Measurements from ENCODE around the gene MC1R. TPM values are rescaled to one million over a fixed set of nuclear protein-coding genes. Genes with fewer than 3 reads are reported as not detected.
"Not testable (repeated sequence)": the region's sequence is repeated elsewhere in the genome, so short reads cannot be mapped to it uniquely, and the experiment has no call there.

MC1R gene
- total RNA-seq, 1 donor from 2014 or later = 9.2 TPM

DNA sequence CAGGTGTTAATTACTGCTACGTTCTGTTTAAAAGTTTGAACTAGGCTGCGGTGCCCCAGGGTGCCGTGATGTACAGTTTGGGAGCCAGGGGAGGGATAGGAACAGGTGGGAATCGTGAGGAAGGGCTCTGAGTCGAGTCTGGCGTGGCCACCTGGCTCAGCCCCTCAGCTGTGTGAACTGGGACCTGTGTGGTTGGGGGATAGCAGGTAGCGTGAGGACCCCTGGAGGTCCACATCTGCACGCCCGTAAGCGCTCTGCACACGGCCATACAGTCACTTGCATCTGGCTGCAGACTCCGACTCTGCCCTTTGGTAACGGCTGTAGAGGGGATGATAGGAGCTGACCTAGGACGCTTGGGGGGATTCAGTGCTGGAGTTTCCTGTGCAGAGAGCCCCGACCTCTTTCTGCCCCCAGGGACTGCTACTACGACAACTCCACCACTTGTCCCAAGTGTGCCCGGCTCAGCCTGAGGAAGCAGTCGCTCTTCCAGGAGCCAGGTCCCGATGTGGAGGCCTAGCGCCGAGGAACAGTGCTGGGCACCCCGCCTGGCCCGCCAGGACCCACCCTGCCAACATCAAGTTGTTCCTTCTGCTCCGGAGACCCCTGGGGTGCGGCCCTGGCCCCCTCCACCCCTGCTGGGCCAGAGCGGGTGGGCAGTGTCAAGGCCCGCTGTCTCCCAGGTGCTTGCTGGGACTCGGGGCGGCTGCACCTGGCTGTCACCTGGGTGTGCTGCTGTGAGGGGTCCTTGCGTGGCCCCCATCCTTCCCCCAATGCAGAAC lies 47.0 kb downstream of the MC1R start:
- Mint-ChIP-seq H3K4me1 (ENCODE audit: low read depth, unreplicated experiment) (peaks cover 2% of the 10 kb centered on the region), H3K27me3 (ENCODE audit: low read depth, unreplicated experiment) (no peaks in the 10 kb centered on the region), H3K27ac (ENCODE audit: unreplicated experiment) (no peak overlapping the region), H3K4me3 (ENCODE audit: unreplicated experiment) (no peak overlapping the region), H3K9me3 (ENCODE audit: unreplicated experiment) (peaks cover 4% of the 10 kb centered on the region), H3K36me3 (ENCODE audit: low read depth, unreplicated experiment) (peaks cover 17% of the 10 kb centered on the region)
- FAIRE-seq (no peak), DNase-seq (ENCODE audit: low read depth) (no peak)
- TF ChIP-seq, protein P1, sequence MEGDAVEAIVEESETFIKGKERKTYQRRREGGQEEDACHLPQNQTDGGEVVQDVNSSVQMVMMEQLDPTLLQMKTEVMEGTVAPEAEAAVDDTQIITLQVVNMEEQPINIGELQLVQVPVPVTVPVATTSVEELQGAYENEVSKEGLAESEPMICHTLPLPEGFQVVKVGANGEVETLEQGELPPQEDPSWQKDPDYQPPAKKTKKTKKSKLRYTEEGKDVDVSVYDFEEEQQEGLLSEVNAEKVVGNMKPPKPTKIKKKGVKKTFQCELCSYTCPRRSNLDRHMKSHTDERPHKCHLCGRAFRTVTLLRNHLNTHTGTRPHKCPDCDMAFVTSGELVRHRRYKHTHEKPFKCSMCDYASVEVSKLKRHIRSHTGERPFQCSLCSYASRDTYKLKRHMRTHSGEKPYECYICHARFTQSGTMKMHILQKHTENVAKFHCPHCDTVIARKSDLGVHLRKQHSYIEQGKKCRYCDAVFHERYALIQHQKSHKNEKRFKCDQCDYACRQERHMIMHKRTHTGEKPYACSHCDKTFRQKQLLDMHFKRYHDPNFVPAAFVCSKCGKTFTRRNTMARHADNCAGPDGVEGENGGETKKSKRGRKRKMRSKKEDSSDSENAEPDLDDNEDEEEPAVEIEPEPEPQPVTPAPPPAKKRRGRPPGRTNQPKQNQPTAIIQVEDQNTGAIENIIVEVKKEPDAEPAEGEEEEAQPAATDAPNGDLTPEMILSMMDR (IDR thresholded peaks at IDR 0.05; ENCODE audit: insufficient read depth, low read depth, low read length) = no peak
- TF ChIP-seq EZH2 (IDR thresholded peaks at IDR 0.05; ENCODE audit: insufficient read depth, low read length) = no peak
- Histone ChIP-seq H3K79me2 (ENCODE audit: insufficient read depth, low read length) (peaks cover 5% of the 10 kb centered on the region), H3K9ac (ENCODE audit: low read length) (no peak overlapping the region), H4K20me1 (ENCODE audit: insufficient read depth, low read length) (no peaks in the 10 kb centered on the region), H2AFZ (ENCODE audit: low read depth, low read length) (no peak overlapping the region), H3K36me3 (ENCODE audit: insufficient read depth, low read length) (no peaks in the 10 kb centered on the region), H3K27ac (ENCODE audit: low read depth, low read length) (no peak overlapping the region), H3K4me2 (ENCODE audit: low read length) (no peak overlapping the region), H3K27me3 (ENCODE audit: insufficient read depth, low read length) (no peaks in the 10 kb centered on the region), H3K4me1 (ENCODE audit: insufficient read depth, low read length) (no peaks in the 10 kb centered on the region), H3K9me3 (ENCODE audit: insufficient read depth, low read depth, low read length) (peaks cover 2% of the 10 kb centered on the region), H3K4me3 (ENCODE audit: insufficient read depth, low read depth, low read length) (no peak overlapping the region)

DNA sequence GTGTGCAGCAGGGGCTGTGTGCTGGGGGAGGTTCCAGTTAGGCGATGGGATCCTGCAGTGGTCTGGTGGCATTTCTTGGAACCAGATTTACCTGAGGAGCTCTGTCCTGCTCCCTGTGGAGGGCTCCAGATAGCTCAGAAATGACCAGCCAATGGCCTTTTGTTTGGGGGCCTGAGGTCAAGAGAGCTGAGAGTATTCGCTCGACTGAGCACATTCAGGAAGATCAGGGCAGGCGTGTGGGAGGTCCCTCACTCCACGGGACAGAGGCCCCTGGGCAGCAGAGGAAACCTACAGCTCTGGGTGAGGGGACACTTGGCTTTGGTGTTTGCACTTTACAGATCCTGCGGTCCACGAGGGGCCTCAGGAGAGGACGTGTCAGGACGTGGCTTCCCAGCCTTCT lies 48.1 kb downstream of the MC1R start:
- H3K27ac ChIP-seq (ENCODE audit: low read depth, low read length) = no peak overlapping the region
- H3K9me3 ChIP-seq (ENCODE audit: insufficient read depth, low read depth, low read length) = peaks cover 11% of the 10 kb centered on the region
- Mint-ChIP-seq H3K27ac (ENCODE audit: unreplicated experiment) (no peak overlapping the region), H3K9me3 (ENCODE audit: unreplicated experiment) (peaks cover 11% of the 10 kb centered on the region), H3K4me1 (ENCODE audit: low read depth, unreplicated experiment) (peaks cover 6% of the 10 kb centered on the region), H3K36me3 (ENCODE audit: low read depth, unreplicated experiment) (peaks cover 22% of the 10 kb centered on the region), H3K4me3 (ENCODE audit: unreplicated experiment) (no peak overlapping the region), H3K27me3 (ENCODE audit: low read depth, unreplicated experiment) (no peaks in the 10 kb centered on the region)
- H2AFZ ChIP-seq (ENCODE audit: low read depth, low read length) = no peak overlapping the region
- FAIRE-seq (no peak), DNase-seq (ENCODE audit: low read depth) (no peak)
- H4K20me1 ChIP-seq (ENCODE audit: insufficient read depth, low read length) = no peaks in the 10 kb centered on the region
- H3K79me2 ChIP-seq (ENCODE audit: insufficient read depth, low read length) = peaks cover 15% of the 10 kb centered on the region
- no peak overlapping the region for H3K9ac ChIP-seq (ENCODE audit: low read length)
- no peak for TF ChIP-seq EZH2 (IDR thresholded peaks at IDR 0.05; ENCODE audit: insufficient read depth, low read length)
- TF ChIP-seq, protein P1 (IDR thresholded peaks at IDR 0.05; ENCODE audit: insufficient read depth, low read depth, low read length) = no peak
- no peaks in the 10 kb centered on the region for H3K36me3 ChIP-seq (ENCODE audit: insufficient read depth, low read length)
- H3K4me1 ChIP-seq (ENCODE audit: insufficient read depth, low read length) = peaks cover 9% of the 10 kb centered on the region
- H3K4me3 ChIP-seq (ENCODE audit: insufficient read depth, low read depth, low read length) = no peak overlapping the region
- H3K27me3 ChIP-seq (ENCODE audit: insufficient read depth, low read length) = no peaks in the 10 kb centered on the region
- H3K4me2 ChIP-seq (ENCODE audit: low read length) = no peak overlapping the region

DNA sequence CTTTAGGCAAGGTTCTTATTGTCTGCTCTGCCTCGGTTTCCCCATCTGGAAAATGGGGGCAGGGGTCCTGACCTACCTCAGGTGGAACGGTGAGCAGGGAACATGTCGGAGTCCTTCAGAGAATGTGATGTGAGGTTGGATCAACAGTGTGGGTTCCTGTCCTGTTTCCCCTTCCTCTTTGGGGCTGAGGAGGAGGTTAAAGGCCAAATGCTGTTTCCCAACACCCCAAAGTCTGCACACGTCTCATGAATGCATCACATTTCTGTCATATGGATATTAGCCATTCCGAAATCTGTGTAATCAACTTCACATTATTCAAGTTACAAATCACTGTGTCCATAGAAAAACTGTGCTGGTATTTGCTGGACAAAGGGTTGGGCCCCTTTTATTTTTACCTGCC lies 48.8 kb downstream of the MC1R start:
- H3K27me3 Mint-ChIP-seq (ENCODE audit: low read depth, unreplicated experiment); H2AFZ ChIP-seq (ENCODE audit: low read depth, low read length); H3K4me3 Mint-ChIP-seq (ENCODE audit: unreplicated experiment); H4K20me1 ChIP-seq (ENCODE audit: insufficient read depth, low read length); DNase-seq (ENCODE audit: low read depth); H3K9ac ChIP-seq (ENCODE audit: low read length); H3K4me3 ChIP-seq (ENCODE audit: insufficient read depth, low read depth, low read length); H3K27ac Mint-ChIP-seq (ENCODE audit: unreplicated experiment); FAIRE-seq; H3K4me2 ChIP-seq (ENCODE audit: low read length); H3K27ac ChIP-seq (ENCODE audit: low read depth, low read length); H3K4me1 Mint-ChIP-seq (ENCODE audit: low read depth, unreplicated experiment); H3K27me3 ChIP-seq (ENCODE audit: insufficient read depth, low read length); H3K36me3 ChIP-seq (ENCODE audit: insufficient read depth, low read length): not testable (repeated sequence)
- peaks cover 20% of the 10 kb centered on the region for H3K79me2 ChIP-seq (ENCODE audit: insufficient read depth, low read length)
- Mint-ChIP-seq H3K36me3 (ENCODE audit: low read depth, unreplicated experiment) (peaks cover 22% of the 10 kb centered on the region), H3K9me3 (ENCODE audit: unreplicated experiment) (peaks cover 11% of the 10 kb centered on the region)
- H3K4me1 ChIP-seq (ENCODE audit: insufficient read depth, low read length) = peaks cover 12% of the 10 kb centered on the region
- peaks cover 13% of the 10 kb centered on the region for H3K9me3 ChIP-seq (ENCODE audit: insufficient read depth, low read depth, low read length)

DNA sequence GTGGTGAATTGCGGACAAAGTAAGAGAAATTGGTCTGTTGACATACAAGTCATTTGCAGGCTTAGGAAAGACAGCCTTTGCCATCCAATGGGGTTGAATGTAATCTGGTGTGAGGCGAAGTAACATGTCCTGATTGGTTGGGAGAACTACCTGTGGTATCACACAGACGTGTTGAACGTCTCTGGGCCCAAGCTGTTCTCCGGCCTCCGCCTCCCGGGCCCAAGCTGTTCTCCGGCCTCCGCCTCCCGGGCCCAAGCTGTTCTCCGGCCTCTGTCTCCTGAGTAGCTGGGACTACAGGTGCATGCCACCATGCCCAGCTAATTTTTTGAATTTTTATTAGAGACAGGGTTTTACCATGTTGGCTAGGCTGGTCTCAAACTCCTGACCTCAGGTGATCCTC lies 49.4 kb downstream of the MC1R start:
- FAIRE-seq; H3K36me3 ChIP-seq (ENCODE audit: insufficient read depth, low read length); DNase-seq (ENCODE audit: low read depth); H3K4me3 ChIP-seq (ENCODE audit: insufficient read depth, low read depth, low read length); H4K20me1 ChIP-seq (ENCODE audit: insufficient read depth, low read length); H3K9ac ChIP-seq (ENCODE audit: low read length); H3K27me3 ChIP-seq (ENCODE audit: insufficient read depth, low read length); H3K4me3 Mint-ChIP-seq (ENCODE audit: unreplicated experiment); H3K27ac ChIP-seq (ENCODE audit: low read depth, low read length); H3K4me1 Mint-ChIP-seq (ENCODE audit: low read depth, unreplicated experiment); H3K27ac Mint-ChIP-seq (ENCODE audit: unreplicated experiment); H3K4me2 ChIP-seq (ENCODE audit: low read length); H3K27me3 Mint-ChIP-seq (ENCODE audit: low read depth, unreplicated experiment); H2AFZ ChIP-seq (ENCODE audit: low read depth, low read length): not testable (repeated sequence)
- peaks cover 11% of the 10 kb centered on the region for H3K9me3 Mint-ChIP-seq (ENCODE audit: unreplicated experiment)
- peaks cover 13% of the 10 kb centered on the region for H3K9me3 ChIP-seq (ENCODE audit: insufficient read depth, low read depth, low read length)
- peaks cover 22% of the 10 kb centered on the region for H3K36me3 Mint-ChIP-seq (ENCODE audit: low read depth, unreplicated experiment)
- H3K4me1 ChIP-seq (ENCODE audit: insufficient read depth, low read length) = peaks cover 12% of the 10 kb centered on the region
- peaks cover 27% of the 10 kb centered on the region for H3K79me2 ChIP-seq (ENCODE audit: insufficient read depth, low read length)
